A673 (cell line): ENCODE results near the gene SSR2.

Source experiments
- CTCF ChIP-seq: fragments of 300-800, 200-600 bp; sonication (generic); conservative IDR thresholded peaks from 2 replicates; pipeline ENCODE4 v1.5.1; 2017; ENCODE audit warnings: low read depth, mild to moderate bottlenecking, antibody characterized with exemption, low read length, moderate library complexity, mixed read lengths
- EZH2 ChIP-seq: fragments of 200-600 bp; sonication (generic); IDR thresholded peaks from 2 replicates; pipeline ENCODE4 v1.6.1; 2017; ENCODE audit warnings: borderline replicate concordance, low read depth, mild to moderate bottlenecking, mixed read lengths, antibody characterized with exemption, low read length; ENCODE audit not compliant: poor library complexity, severe bottlenecking

- TF ChIP-seq CTCF (no peak), EZH2 (no peak)
Observed at GRCh38 chr1:155968670-155969069, 52.1 kb downstream of the SSR2 start.
